Esophagus muscularis mucosa (tissue), 4 donors: ENCODE results near the gene COG5. TPM values are rescaled to one million over a fixed set of nuclear protein-coding genes. Genes with fewer than 3 reads are reported as not detected.
"Not testable (repeated sequence)": the region's sequence is repeated elsewhere in the genome, so short reads cannot be mapped to it uniquely, and the experiment has no call there.

Experiments used
- DNase-seq: peaks from one replicate; pipeline ENCODE4 v3.0.0-alpha.2; 2017; ENCODE audit errors: extremely low spot score
- H3K27ac ChIP-seq, 4 donors: fragments of 200-600 bp; sonication (generic); replicated peaks in 1 of 4; 1 replicate in 3 of 4; 2 replicates in 1 of 4; pipeline ENCODE4 v1.5.1; 2016 to 2019; ENCODE audit warnings: mild to moderate bottlenecking in 1 of 4
- H3K27me3 ChIP-seq, 4 donors: fragments of 200-600 bp; sonication (generic); one replicate each; pipeline versions ENCODE4 v1.5.1 to v1.6.0; 2016 to 2019
- H3K36me3 ChIP-seq, 4 donors: fragments of 200-600 bp; sonication (generic); one replicate each; pipeline ENCODE4 v1.5.1; 2016 to 2019
- H3K4me1 ChIP-seq, 4 donors: fragments of 200-600 bp; sonication (generic); one replicate each; pipeline ENCODE4 v1.5.1; 2016 to 2019
- H3K4me3 ChIP-seq, 4 donors: fragments of 200-600 bp; sonication (generic); 1 replicate in 2 of 4; 2 replicates in 2 of 4; pipeline ENCODE4 v1.5.1; 2016 to 2019; ENCODE audit warnings: mild to moderate bottlenecking in 4 of 4, moderate library complexity in 1 of 4
- H3K9me3 ChIP-seq, 4 donors: fragments of 200-600 bp; sonication (generic); 1 replicate in 3 of 4; 2 replicates in 1 of 4; pipeline ENCODE4 v1.5.1; 2016 to 2019
- CTCF ChIP-seq, 3 experiments: fragments of 200-600 bp in 2 of 3; fragments of 450-650 bp in 1 of 3; sonication (generic) in 2 of 3; IDR thresholded peaks; one replicate each; pipeline ENCODE4 v1.5.1; 2017 to 2019; ENCODE audit warnings: antibody characterized with exemption in 3 of 3, mild to moderate bottlenecking in 2 of 3, moderate library complexity in 1 of 3
- EP300 ChIP-seq: sonication (generic); formaldehyde crosslinking; IDR thresholded peaks from one replicate; pipeline ENCODE4 v1.6.1; 2017; ENCODE audit warnings: antibody characterized with exemption
- POLR2A ChIP-seq: fragments of 450-650 bp; IDR thresholded peaks from one replicate; pipeline ENCODE4 v1.6.1; 2017; ENCODE audit warnings: antibody characterized with exemption, moderate library complexity, mild to moderate bottlenecking, low read depth
- POLR2AphosphoS5 ChIP-seq, 2 donors: sonication (generic); formaldehyde crosslinking; IDR thresholded peaks; one replicate each; pipeline ENCODE4 v1.6.1; 2017; ENCODE audit warnings: antibody characterized with exemption in 2 of 2
- WGBS: methylation state at CpG from one replicate; pipeline ENCODE4 v1.1.5; 2018; 5-methylcytosine and 5-hydroxymethylcytosine counted together
- intact Hi-C: fragments of 100-400 bp; cut with DNase I; formaldehyde crosslinking; loops from one replicate; pipeline ENCODE4 v1.15.1; 2023
- total RNA-seq, 4 donors: library from RNA; depleted of rRNA; stranded (reverse); fragments of >200 nt; gene quantifications; one replicate each; pipeline versions ENCODE4 v1.1.0 to v1.2.1, GENCODE V29; 2016

Gene COG5
- total RNA-seq, 4 donors from 2014 or later, result 20.3 to 33.4 (median 24.9) TPM

GRCh38 chr7:107551936-107552335, 11.8 kb downstream of the COG5 start:
- WGBS, result 100% methylated on average over 1 of the region's 1 CpG
- intact Hi-C loops, result no loop called here
- DNase-seq, result no peak
- Histone ChIP-seq H3K9me3 (no peaks in the 10 kb centered on the region), H3K4me3 (no peak overlapping the region), H3K4me1 (no peaks in the 10 kb centered on the region), H3K27me3 (no peaks in the 10 kb centered on the region), H3K36me3 (peaks cover 10 to 66% (median 33%) of the 10 kb centered on the region in 4 donors), H3K27ac (no peak overlapping the region)
- no peak for TF ChIP-seq POLR2AphosphoS5 (IDR thresholded peaks at IDR 0.05)
- TF ChIP-seq EP300, result no peak
- TF ChIP-seq CTCF (IDR thresholded peaks at IDR 0.05), result no peak
- no peak for TF ChIP-seq POLR2A

- no peak for TF ChIP-seq POLR2AphosphoS5 (IDR thresholded peaks at IDR 0.05)
- no peak for TF ChIP-seq CTCF (IDR thresholded peaks at IDR 0.05)
- TF ChIP-seq POLR2A, result no peak
- no peak for TF ChIP-seq EP300
- intact Hi-C loops, result no loop called here
- Histone ChIP-seq H3K36me3 (peaks cover 14 to 73% (median 29%) of the 10 kb centered on the region in 4 donors), H3K4me1 (no peaks in the 10 kb centered on the region), H3K27ac (no peak overlapping the region), H3K27me3 (no peaks in the 10 kb centered on the region), H3K4me3 (no peak overlapping the region), H3K9me3 (peaks cover 0 to 10% (median 8%) of the 10 kb centered on the region in 4 donors)
- over 99% methylated on average over 4 of the region's 4 CpGs for WGBS
- no peak for DNase-seq
Measured at GRCh38 chr7:107544848-107545591, 18.7 kb downstream of the COG5 start.

GRCh38 chr7:107543338-107543993, 20.3 kb downstream of the COG5 start:
- TF ChIP-seq POLR2AphosphoS5 (IDR thresholded peaks at IDR 0.05), result no peak
- no peak for TF ChIP-seq CTCF (IDR thresholded peaks at IDR 0.05)
- no peak for TF ChIP-seq POLR2A
- TF ChIP-seq EP300, result no peak
- H3K27me3 ChIP-seq, result no peaks in the 10 kb centered on the region
- H3K4me1 ChIP-seq, result no peaks in the 10 kb centered on the region
- peaks cover 0 to 10% (median 8%) of the 10 kb centered on the region in 4 donors for H3K9me3 ChIP-seq
- H3K36me3 ChIP-seq, result peaks cover 14 to 72% (median 29%) of the 10 kb centered on the region in 4 donors
- no peak for DNase-seq
- WGBS, result 88% methylated on average over 3 of the region's 5 CpGs
- intact Hi-C loops, result no loop called here
- no peak overlapping the region for H3K27ac ChIP-seq
- no peak overlapping the region for H3K4me3 ChIP-seq

- DNase-seq, result no peak
- Histone ChIP-seq H3K4me3 (no peak overlapping the region), H3K27ac (no peak overlapping the region), H3K27me3 (no peaks in the 10 kb centered on the region), H3K4me1 (no peaks in the 10 kb centered on the region), H3K9me3 (no peaks in the 10 kb centered on the region), H3K36me3 (peaks cover 0 to 33% (median 1%) of the 10 kb centered on the region in 4 donors)
- intact Hi-C loops, result no loop called here
- 88% methylated on average over 1 of the region's 2 CpGs for WGBS
- no peak for TF ChIP-seq EP300
- TF ChIP-seq CTCF (IDR thresholded peaks at IDR 0.05), result no peak
- TF ChIP-seq POLR2A, result no peak
- no peak for TF ChIP-seq POLR2AphosphoS5 (IDR thresholded peaks at IDR 0.05)
Measured at GRCh38 chr7:107538001-107538400, 25.7 kb downstream of the COG5 start.

- H3K36me3 ChIP-seq, result peaks cover 0 to 25% (median 0%) of the 10 kb centered on the region in 4 donors
- H3K27me3 ChIP-seq, intact Hi-C loops, DNase-seq, H3K4me3 ChIP-seq, H3K9me3 ChIP-seq, H3K4me1 ChIP-seq, H3K27ac ChIP-seq: not testable (repeated sequence)
- WGBS, result 94% methylated on average over 4 of the region's 4 CpGs
Measured at GRCh38 chr7:107537228-107537627, 26.5 kb downstream of the COG5 start.
